Suprapubic skin (tissue), 3 donors: ENCODE data around the gene RALGAPA2.

Experiments used
- CTCF ChIP-seq, 2 donors: fragments of 200-600 bp in 1 of 2; fragments of 450-650 bp in 1 of 2; sonication (generic) in 1 of 2; IDR thresholded peaks; one replicate each; pipeline ENCODE4 v1.5.1; 2016 to 2019; ENCODE audit warnings: antibody characterized with exemption in 2 of 2, mild to moderate bottlenecking in 1 of 2, moderate library complexity in 1 of 2
- POLR2AphosphoS5 ChIP-seq, 3 donors: sonication (generic); formaldehyde crosslinking; IDR thresholded peaks; one replicate each; pipeline ENCODE4 v1.6.1; 2017; ENCODE audit warnings: antibody characterized with exemption in 3 of 3

GRCh38 chr20:20452254-20452676 lies 260.2 kb downstream of the RALGAPA2 start:
- peak in 1 of 2 donors; percentile 8 for TF ChIP-seq CTCF (IDR thresholded peaks at IDR 0.05)
- TF ChIP-seq POLR2AphosphoS5 (IDR thresholded peaks at IDR 0.05) = no peak
